ENCODE data around the gene TNFSF13.

The TNFSF13 gene

DNA sequence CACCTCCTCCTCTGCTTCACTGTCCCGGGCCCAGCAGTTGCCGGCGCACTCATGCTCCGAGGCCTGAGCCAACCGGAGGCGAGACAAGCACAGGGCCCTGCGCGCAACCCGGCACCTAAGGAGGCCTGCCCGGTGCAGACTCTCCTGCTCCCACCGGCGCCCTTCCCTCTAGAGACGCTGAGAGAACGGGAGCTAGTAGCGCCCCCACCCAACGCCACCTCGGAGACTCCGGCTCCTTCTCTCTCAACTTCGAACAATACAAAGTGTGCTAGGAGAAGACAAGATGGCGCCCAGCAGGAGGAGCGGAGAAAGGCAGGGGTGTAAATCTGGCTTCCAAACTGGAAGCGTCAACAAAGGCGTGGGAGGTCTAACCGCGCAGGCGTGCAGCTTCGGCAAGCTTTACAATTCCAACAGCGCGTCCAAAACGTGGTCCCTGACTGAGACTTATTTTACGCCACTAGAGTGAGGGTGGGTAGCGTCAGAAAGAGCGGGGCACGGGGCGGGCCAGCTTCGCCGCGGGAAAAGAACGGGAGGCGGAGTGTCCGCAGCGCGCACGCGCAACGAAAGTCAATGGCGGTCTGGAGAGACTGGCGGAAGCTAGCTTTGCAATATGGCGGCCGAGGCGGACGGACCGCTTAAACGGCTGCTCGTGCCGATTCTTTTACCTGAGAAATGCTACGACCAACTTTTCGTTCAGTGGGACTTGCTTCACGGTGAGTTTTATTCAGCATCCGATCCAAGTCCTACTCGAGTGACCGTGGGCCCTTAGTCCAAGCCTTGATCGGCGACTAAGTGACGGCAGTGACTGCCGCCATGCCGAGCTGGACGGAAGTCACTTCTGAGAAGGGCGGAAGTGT is 24.9 kb downstream of the TNFSF13 start, which contains the start of gene MPDU1:
Gene MPDU1 (plus strand): TSS at position 600 of the 857 bp plus-strand sequence. CDS start 11 bp downstream, at position 611.
- no peaks in the 10 kb centered on the region for H3K36me3 ChIP-seq (ENCODE audit: low read length)
- H3F3A ChIP-seq (ENCODE audit: insufficient read depth) = peaks cover 29% of the 10 kb centered on the region
- peak within 1 kb of the TSS; percentile 68 for H3K4me2 ChIP-seq (ENCODE audit: low read depth, low read length, poor library complexity, severe bottlenecking)
- H3K27ac ChIP-seq (ENCODE audit: low read depth, low read length) = peak within 1 kb of the TSS; percentile 88
- H3K27me3 ChIP-seq (ENCODE audit: low read length) = no peaks in the 10 kb centered on the region
- no peaks in the 10 kb centered on the region for H3K9me2 ChIP-seq (replicated peaks; ENCODE audit: insufficient read depth, low read length)
- H4K20me1 ChIP-seq (ENCODE audit: low read depth, low read length) = no peaks in the 10 kb centered on the region
- H3K4me3 ChIP-seq (ENCODE audit: insufficient read depth, low read length, poor library complexity, severe bottlenecking) = peak within 1 kb of the TSS; percentile 65
- H3K9me3 ChIP-seq (ENCODE audit: insufficient read depth, low read length) = no peaks in the 10 kb centered on the region
- peak within 1 kb of the TSS; percentile 69 for H2AFZ ChIP-seq (ENCODE audit: low read depth, low read length, severe bottlenecking)
- peaks cover 34% of the 10 kb centered on the region for H3K79me2 ChIP-seq (ENCODE audit: insufficient read depth, low read length)
- TF ChIP-seq EZH2phosphoT487 (conservative IDR thresholded peaks at IDR 0.05; ENCODE audit: low read length) (no peak), CTCF (IDR thresholded peaks at IDR 0.05; ENCODE audit: insufficient read depth, low read length, poor library complexity, severe bottlenecking) (no peak)
- peak within 1 kb of the TSS; percentile 77 for H3K9ac ChIP-seq (ENCODE audit: low read length)

DNA sequence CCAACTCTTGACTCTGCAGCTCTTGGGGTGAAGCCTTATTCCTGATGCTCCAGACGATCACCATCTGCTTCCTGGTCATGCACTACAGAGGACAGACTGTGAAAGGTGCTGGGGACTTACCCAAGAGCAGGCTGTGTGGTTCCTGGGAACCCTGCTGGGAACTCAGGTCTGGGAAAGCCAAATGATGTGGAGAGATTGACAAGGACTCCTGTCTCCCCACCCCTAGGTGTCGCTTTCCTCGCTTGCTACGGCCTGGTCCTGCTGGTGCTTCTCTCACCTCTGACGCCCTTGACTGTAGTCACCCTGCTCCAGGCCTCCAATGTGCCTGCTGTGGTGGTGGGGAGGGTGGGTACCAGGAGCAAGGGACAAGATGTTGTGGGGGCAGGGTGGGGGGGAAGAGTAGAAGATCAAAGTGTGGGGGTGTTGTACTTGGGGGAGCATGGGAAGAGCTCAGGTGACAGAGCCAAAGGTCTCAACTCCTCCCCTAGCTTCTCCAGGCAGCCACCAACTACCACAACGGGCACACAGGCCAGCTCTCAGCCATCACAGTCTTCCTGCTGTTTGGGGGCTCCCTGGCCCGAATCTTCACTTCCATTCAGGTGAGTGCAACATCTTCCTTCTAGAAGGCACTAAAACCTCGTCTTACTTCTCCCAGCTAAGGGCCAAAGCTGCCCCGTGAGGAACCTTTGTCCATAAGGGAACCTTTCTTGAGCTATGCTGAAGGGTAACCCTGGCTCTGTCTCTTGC is 28.3 kb downstream of the TNFSF13 start:
- H3K4me2 ChIP-seq (ENCODE audit: low read depth, low read length, poor library complexity, severe bottlenecking) = no peak overlapping the region
- H3K79me2 ChIP-seq (ENCODE audit: insufficient read depth, low read length) = peaks cover 34% of the 10 kb centered on the region
- H3F3A ChIP-seq (ENCODE audit: insufficient read depth) = no peaks in the 10 kb centered on the region
- H3K9me2 ChIP-seq (replicated peaks; ENCODE audit: insufficient read depth, low read length) = no peaks in the 10 kb centered on the region
- no peak overlapping the region for H2AFZ ChIP-seq (ENCODE audit: low read depth, low read length, severe bottlenecking)
- H3K9me3 ChIP-seq (ENCODE audit: insufficient read depth, low read length) = no peaks in the 10 kb centered on the region
- H3K27me3 ChIP-seq (ENCODE audit: low read length) = no peaks in the 10 kb centered on the region
- H4K20me1 ChIP-seq (ENCODE audit: low read depth, low read length) = no peaks in the 10 kb centered on the region
- no peak overlapping the region for H3K9ac ChIP-seq (ENCODE audit: low read length)
- no peaks in the 10 kb centered on the region for H3K36me3 ChIP-seq (ENCODE audit: low read length)
- no peak overlapping the region for H3K27ac ChIP-seq (ENCODE audit: low read depth, low read length)
- TF ChIP-seq CTCF (IDR thresholded peaks at IDR 0.05; ENCODE audit: insufficient read depth, low read length, poor library complexity, severe bottlenecking) = peak; percentile 37
- no peak for TF ChIP-seq EZH2phosphoT487 (conservative IDR thresholded peaks at IDR 0.05; ENCODE audit: low read length)
- no peak overlapping the region for H3K4me3 ChIP-seq (ENCODE audit: insufficient read depth, low read length, poor library complexity, severe bottlenecking)

DNA sequence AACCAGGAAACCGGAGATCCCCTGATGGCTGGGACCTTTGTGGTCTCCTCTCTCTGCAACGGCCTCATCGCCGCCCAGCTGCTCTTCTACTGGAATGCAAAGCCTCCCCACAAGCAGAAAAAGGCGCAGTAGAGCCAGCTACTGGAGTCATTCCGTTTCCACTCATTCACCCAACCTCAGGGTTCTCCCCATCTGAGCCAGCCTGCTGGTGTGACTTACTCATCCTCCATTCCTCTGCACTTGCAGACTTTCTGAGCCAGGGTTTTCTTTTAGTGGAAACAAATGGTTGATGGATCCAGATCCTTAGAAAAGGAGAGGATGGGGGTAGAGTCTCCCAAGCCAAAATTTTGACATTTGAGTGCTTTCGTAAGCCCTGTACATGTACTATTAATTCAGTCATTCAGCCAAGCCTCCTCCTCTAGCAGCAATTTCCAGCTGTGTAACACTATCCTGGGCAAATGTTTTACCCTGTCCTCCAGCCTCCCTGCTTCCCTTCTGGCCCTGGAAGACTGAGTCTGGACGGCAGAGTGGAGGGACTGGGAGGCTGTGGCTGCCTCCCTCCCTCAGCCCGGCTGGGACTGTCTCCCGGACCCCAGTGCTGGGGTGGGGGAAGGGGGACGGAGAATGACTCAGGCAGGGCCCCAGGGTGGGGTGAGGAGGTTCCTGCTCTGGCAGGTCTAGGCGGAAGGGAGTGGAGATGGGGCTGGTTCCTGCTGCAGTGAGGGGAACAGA is 29.0 kb downstream of the TNFSF13 start:
- Histone ChIP-seq H3K9me2 (replicated peaks; ENCODE audit: insufficient read depth, low read length) (no peaks in the 10 kb centered on the region), H3K4me2 (ENCODE audit: low read depth, low read length, poor library complexity, severe bottlenecking) (no peak overlapping the region), H3K4me3 (ENCODE audit: insufficient read depth, low read length, poor library complexity, severe bottlenecking) (no peak overlapping the region), H3K36me3 (ENCODE audit: low read length) (no peaks in the 10 kb centered on the region), H3K9me3 (ENCODE audit: insufficient read depth, low read length) (no peaks in the 10 kb centered on the region), H2AFZ (ENCODE audit: low read depth, low read length, severe bottlenecking) (no peak overlapping the region), H3K79me2 (ENCODE audit: insufficient read depth, low read length) (peaks cover 28% of the 10 kb centered on the region), H3K27me3 (ENCODE audit: low read length) (no peaks in the 10 kb centered on the region), H3K9ac (ENCODE audit: low read length) (no peak overlapping the region), H4K20me1 (ENCODE audit: low read depth, low read length) (no peaks in the 10 kb centered on the region), H3K27ac (ENCODE audit: low read depth, low read length) (no peak overlapping the region), H3F3A (ENCODE audit: insufficient read depth) (no peaks in the 10 kb centered on the region)
- TF ChIP-seq CTCF (IDR thresholded peaks at IDR 0.05; ENCODE audit: insufficient read depth, low read length, poor library complexity, severe bottlenecking) (no peak), EZH2phosphoT487 (conservative IDR thresholded peaks at IDR 0.05; ENCODE audit: low read length) (no peak)
